Adrenal gland (tissue), 5 donors: ENCODE results near the gene NYAP1.

Experiments used
- CTCF ChIP-seq, 6 experiments: fragments of 450-650 bp in 4 of 6; fragments of 200-600 bp in 2 of 6; sonication (generic) in 1 of 6; IDR thresholded peaks; 1 replicate in 5 of 6; 2 replicates in 1 of 6; pipeline versions ENCODE4 v1.5.1 to v1.8.0; 2016 to 2021; ENCODE audit warnings: antibody characterized with exemption in 6 of 6, mild to moderate bottlenecking in 2 of 6, moderate library complexity in 1 of 6
- POLR2A ChIP-seq, 2 donors: fragments of 450-650 bp; IDR thresholded peaks; one replicate each; pipeline ENCODE4 v1.6.1; 2017; ENCODE audit warnings: antibody characterized with exemption in 2 of 2, mild to moderate bottlenecking in 2 of 2, moderate library complexity in 1 of 2
- donor health status: DM: no; HTN: no; CAD: no.

- TF ChIP-seq POLR2A (IDR thresholded peaks at IDR 0.05) (no peak), CTCF (IDR thresholded peaks at IDR 0.05) (no peak)
These were observed 54.6 kb downstream of the NYAP1 start for GRCh38 chr7:100538348-100538653.
